Loucy (cell line): ENCODE results near the gene BRD8.

Experiments
- CTCF ChIP-seq: fragments of 200-600 bp; sonication (generic); conservative IDR thresholded peaks from 2 replicates; pipeline ENCODE4 v1.5.1; 2014; ENCODE audit warnings: mild to moderate bottlenecking, antibody characterized with exemption, low read length
- EZH2phosphoT487 ChIP-seq: fragments of 200-600 bp; IDR thresholded peaks from 2 replicates; pipeline ENCODE4 v1.6.1; 2018; ENCODE audit warnings: antibody characterized with exemption, mild to moderate bottlenecking, moderate library complexity, borderline replicate concordance

DNA sequence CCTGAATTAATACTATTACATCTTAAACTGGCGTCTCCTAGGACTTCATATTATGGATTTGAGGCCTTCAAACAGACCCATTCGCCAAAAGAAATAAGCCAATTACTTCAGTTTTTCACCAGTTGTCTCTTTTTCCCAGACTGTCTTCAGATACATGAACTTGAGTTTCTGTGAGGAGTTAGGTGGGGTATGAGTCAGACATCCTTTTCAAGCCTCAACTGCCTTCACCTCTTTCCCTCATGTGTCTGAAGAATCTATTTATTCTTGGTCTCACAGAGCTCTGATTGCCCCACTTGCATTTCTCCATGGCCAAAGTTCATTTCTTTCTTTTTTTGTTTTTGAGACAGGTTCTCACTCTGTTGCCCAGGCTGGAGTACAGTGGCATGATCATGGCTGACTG, 82.1 kb downstream of the BRD8 start:
- TF ChIP-seq CTCF (no peak), EZH2phosphoT487 (no peak)
